ENCODE data around the gene PTMS. TPM values are rescaled to one million over a fixed set of nuclear protein-coding genes. Genes with fewer than 3 reads are reported as not detected.

PTMS gene
- total RNA-seq, 2 donors from 2014 or later: 285 to 339 TPM

DNA sequence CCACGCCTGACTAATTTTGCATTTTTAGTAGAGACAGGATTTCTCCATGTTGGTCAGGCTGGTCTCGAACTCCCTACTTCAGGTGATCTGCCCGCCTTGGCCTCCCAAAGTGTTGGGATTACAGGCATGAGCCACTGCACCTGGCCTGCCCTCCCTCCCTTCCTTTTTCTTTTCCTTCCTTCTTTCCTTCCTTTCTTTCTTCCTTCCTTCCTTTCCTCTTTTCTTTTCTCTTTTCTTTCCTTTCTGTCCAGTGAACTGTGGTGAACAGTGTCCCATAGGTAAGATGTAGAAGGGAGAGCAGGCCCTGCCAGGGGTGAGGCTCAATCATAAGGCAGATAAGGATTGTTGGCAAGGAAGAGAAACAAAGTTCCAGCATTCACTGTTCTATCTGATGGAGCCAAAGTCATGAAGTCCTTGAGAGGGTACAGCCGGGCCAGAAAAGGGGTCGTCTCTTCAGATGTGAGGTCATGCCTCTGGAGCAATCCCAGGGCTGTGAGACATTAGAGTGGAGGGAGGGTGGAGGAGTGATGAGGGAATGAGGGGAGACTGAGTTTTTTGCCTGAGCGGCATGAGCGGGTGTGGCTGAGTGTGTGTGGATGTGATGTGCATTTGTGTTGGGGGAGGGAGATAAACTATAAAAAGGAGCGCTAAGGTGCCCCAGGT, 9.0 kb upstream of the PTMS start:
- intact Hi-C loops (cut with DNase I): no loop called here
- Histone ChIP-seq H3K27me3 (replicated peaks; ENCODE audit: insufficient read depth) (no peaks in the 10 kb centered on the region), H3K9me3 (no peaks in the 10 kb centered on the region), H3K27ac (no peak overlapping the region), H3K4me1 (replicated peaks) (peaks cover 11% of the 10 kb centered on the region), H3K4me3 (no peak overlapping the region), H3K36me3 (no peaks in the 10 kb centered on the region)
- no peak for DNase-seq (ENCODE audit: low spot score)
- TF ChIP-seq, protein P1, sequence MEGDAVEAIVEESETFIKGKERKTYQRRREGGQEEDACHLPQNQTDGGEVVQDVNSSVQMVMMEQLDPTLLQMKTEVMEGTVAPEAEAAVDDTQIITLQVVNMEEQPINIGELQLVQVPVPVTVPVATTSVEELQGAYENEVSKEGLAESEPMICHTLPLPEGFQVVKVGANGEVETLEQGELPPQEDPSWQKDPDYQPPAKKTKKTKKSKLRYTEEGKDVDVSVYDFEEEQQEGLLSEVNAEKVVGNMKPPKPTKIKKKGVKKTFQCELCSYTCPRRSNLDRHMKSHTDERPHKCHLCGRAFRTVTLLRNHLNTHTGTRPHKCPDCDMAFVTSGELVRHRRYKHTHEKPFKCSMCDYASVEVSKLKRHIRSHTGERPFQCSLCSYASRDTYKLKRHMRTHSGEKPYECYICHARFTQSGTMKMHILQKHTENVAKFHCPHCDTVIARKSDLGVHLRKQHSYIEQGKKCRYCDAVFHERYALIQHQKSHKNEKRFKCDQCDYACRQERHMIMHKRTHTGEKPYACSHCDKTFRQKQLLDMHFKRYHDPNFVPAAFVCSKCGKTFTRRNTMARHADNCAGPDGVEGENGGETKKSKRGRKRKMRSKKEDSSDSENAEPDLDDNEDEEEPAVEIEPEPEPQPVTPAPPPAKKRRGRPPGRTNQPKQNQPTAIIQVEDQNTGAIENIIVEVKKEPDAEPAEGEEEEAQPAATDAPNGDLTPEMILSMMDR (IDR thresholded peaks at IDR 0.05): no peak
- TF ChIP-seq POLR2A (IDR thresholded peaks at IDR 0.05) (no peak), POLR2AphosphoS5 (IDR thresholded peaks at IDR 0.05) (no peak)
- WGBS: 75% methylated on average over 8 of the region's 8 CpGs

DNA sequence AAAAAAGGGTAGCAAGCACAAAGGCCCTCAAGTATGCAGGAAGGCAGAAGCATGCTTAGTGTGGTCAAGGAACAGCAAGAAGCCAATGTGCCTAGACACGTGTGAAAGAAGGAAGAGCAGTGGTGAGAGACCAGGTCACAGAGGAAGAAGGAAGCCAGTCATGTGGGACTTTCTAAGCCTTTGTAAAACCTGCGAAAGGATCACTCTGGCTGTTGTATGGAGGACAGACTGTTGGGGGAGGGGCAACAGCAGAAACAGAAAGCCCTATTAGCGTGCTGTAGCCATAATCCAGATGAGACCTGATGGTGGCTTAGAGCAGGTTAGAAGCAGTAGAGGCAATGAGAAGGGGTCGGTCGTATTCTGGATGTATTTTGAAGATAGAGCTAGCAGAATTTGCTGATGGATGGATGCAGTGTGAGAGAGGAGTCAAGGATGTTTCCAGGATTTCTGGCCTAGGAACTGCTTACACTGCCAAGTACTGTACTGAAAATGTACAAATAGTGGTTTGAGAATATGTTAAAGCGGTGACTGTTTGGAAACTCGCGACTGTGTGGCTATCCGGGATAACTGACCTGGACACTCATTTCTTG, 7.6 kb upstream of the PTMS start:
- no peak overlapping the region for H3K4me3 ChIP-seq
- H3K27me3 ChIP-seq (replicated peaks; ENCODE audit: insufficient read depth): no peaks in the 10 kb centered on the region
- no peak overlapping the region for H3K27ac ChIP-seq
- no peaks in the 10 kb centered on the region for H3K36me3 ChIP-seq
- H3K9me3 ChIP-seq: no peaks in the 10 kb centered on the region
- peaks cover 11% of the 10 kb centered on the region for H3K4me1 ChIP-seq (replicated peaks)
- intact Hi-C loops (cut with DNase I): no loop called here
- WGBS: 87% methylated on average over 9 of the region's 9 CpGs
- TF ChIP-seq POLR2A (IDR thresholded peaks at IDR 0.05) (no peak), POLR2AphosphoS5 (IDR thresholded peaks at IDR 0.05) (no peak)
- TF ChIP-seq, protein P1 (IDR thresholded peaks at IDR 0.05): no peak
- DNase-seq (ENCODE audit: low spot score): no peak

DNA sequence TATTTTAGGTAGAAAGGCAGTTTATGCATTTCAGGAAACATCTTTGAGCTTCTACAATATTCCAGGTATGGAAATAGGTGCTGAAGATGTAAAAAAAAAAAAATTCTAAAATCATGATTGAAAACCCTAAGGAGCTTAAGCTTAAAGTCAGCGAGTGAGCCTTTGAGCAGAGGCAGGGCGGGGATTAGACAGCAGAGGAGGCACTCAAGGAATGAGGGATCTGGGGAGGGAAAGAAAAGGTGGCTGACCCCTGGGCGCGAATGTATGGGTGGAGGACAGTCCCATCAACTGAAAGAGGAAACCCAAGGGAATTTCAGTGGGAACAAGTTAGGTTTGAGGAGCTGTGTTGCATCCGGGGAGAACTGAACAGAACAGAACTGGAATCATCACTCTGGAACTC, 6.4 kb upstream of the PTMS start:
- TF ChIP-seq POLR2AphosphoS5 (IDR thresholded peaks at IDR 0.05) (no peak), POLR2A (IDR thresholded peaks at IDR 0.05) (no peak)
- TF ChIP-seq, protein P1 (IDR thresholded peaks at IDR 0.05): no peak
- Histone ChIP-seq H3K27me3 (replicated peaks; ENCODE audit: insufficient read depth) (no peaks in the 10 kb centered on the region), H3K27ac (peak overlapping the region; percentile 54 to 66), H3K9me3 (no peaks in the 10 kb centered on the region), H3K36me3 (no peaks in the 10 kb centered on the region), H3K4me1 (replicated peaks) (peaks cover 3% of the 10 kb centered on the region), H3K4me3 (no peak overlapping the region)
- intact Hi-C loops (cut with DNase I): no loop called here
- DNase-seq (ENCODE audit: low spot score): no peak
- WGBS: 88% methylated on average over 5 of the region's 5 CpGs

DNA sequence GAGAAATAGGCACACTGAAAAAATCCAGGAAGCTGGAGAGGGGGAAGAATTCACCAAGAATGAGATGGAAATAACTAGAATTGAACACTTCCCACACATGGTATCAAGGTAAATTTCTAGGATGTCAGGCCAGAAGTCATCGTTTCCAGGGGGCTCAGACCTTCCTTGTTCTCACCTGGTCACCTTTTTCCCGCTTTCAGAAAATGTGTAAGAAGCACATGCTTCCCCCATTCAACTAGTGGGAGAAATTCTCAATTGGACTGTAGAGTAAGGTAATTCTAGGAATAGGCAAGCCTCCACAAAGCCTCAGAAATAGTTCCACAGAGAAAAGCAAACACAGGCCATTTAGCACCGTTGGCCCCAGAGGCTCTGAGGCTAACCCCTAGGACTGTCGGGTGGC, 2.8 kb upstream of the PTMS start:
- Histone ChIP-seq H3K27ac (peak overlapping the region; percentile 92 to 99), H3K9me3 (no peaks in the 10 kb centered on the region), H3K4me1 (replicated peaks) (peaks cover 6% of the 10 kb centered on the region), H3K27me3 (replicated peaks; ENCODE audit: insufficient read depth) (no peaks in the 10 kb centered on the region), H3K4me3 (no peak overlapping the region), H3K36me3 (no peaks in the 10 kb centered on the region)
- TF ChIP-seq POLR2A (IDR thresholded peaks at IDR 0.05) (no peak), POLR2AphosphoS5 (IDR thresholded peaks at IDR 0.05) (no peak)
- TF ChIP-seq, protein P1 (IDR thresholded peaks at IDR 0.05): no peak
- no peak for DNase-seq (ENCODE audit: low spot score)
- WGBS: 37% methylated on average over 4 of the region's 4 CpGs
- intact Hi-C loops (cut with DNase I): no loop called here

Data from prostate gland (tissue), 2 donors.